Epithelial cell of proximal tubule (primary cell): ENCODE measurements around the gene KRTAP24-1. TPM values are rescaled to one million over a fixed set of nuclear protein-coding genes. Genes with fewer than 3 reads are reported as not detected.

Experiments
- DNase-seq: peaks from one replicate; pipeline ENCODE4 v3.0.0-alpha.2; 2011; ENCODE audit warnings: low read depth
- H3K4me3 ChIP-seq: 2 replicates; pipeline ENCODE4 v1.5.1; 2011; ENCODE audit warnings: low read depth, mild to moderate bottlenecking, low read length
- CTCF ChIP-seq: conservative IDR thresholded peaks from 2 replicates; pipeline ENCODE4 v1.5.1; 2012; ENCODE audit warnings: low read depth, mild to moderate bottlenecking, low read length
- total RNA-seq: library from RNA; depleted of rRNA; stranded (reverse); fragments of >200 nt; gene quantifications from 2 replicates; pipeline ENCODE4 v1.2.3, GENCODE V29; 2015

The KRTAP24-1 gene
- total RNA-seq, 1 donor from 2014 or later = not detected

GRCh38 chr21:30257773-30258172 is 25.0 kb downstream of the KRTAP24-1 start:
- no peak overlapping the region for H3K4me3 ChIP-seq
- peak; percentile 42 for TF ChIP-seq CTCF
- DNase-seq = no peak

- no peak for DNase-seq
- TF ChIP-seq CTCF = no peak
Measured at GRCh38 chr21:30256100-30256499, 26.6 kb downstream of the KRTAP24-1 start.

GRCh38 chr21:30255679-30256078 is 27.1 kb downstream of the KRTAP24-1 start:
- TF ChIP-seq CTCF = no peak
- no peak overlapping the region for H3K4me3 ChIP-seq
- no peak for DNase-seq

More at GRCh38 chr21:30256100-30256499, 26.6 kb downstream of the KRTAP24-1 start:
- no peak overlapping the region for H3K4me3 ChIP-seq

GRCh38 chr21:30251781-30252180 is 31.0 kb downstream of the KRTAP24-1 start:
- TF ChIP-seq CTCF = no peak
- no peak for DNase-seq
- H3K4me3 ChIP-seq = no peak overlapping the region

GRCh38 chr21:30249936-30250335 is 32.8 kb downstream of the KRTAP24-1 start:
- H3K4me3 ChIP-seq = no peak overlapping the region
- DNase-seq = no peak
- TF ChIP-seq CTCF = no peak

- no peak for DNase-seq
- TF ChIP-seq CTCF = no peak
- no peak overlapping the region for H3K4me3 ChIP-seq
Measured at GRCh38 chr21:30248844-30249243, 33.9 kb downstream of the KRTAP24-1 start.

- TF ChIP-seq CTCF = no peak
- no peak for DNase-seq
- no peak overlapping the region for H3K4me3 ChIP-seq
Measured at GRCh38 chr21:30245061-30245460, 37.7 kb downstream of the KRTAP24-1 start.
